Measurements from ENCODE around the gene PRKD3.
"Not testable (repeated sequence)": the region's sequence is repeated elsewhere in the genome, so short reads cannot be mapped to it uniquely, and the experiment has no call there.

PRKD3 gene

DNA sequence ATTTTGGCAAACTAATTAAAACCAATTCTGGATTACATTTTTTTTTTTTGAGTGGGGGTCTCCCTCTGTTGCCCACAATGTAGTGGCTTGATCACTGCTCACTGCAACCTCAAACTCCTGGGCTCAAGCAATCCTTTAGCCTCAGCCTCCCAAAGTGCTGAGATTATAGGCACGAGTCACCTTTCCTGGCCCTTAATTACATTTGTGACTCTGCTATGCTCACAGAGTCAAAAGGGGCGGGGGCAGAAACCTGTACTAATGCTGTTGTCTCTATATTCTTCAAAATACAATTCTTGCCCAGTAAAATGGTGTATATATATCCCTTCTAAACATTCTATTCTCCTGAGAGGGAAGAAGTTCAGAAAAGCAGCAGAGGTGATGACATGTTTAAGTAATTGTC lies 23.2 kb downstream of the PRKD3 start:
- Histone ChIP-seq H3K9ac (ENCODE audit: low read depth, low read length) (no peak overlapping the region), H3K4me1 (ENCODE audit: control insufficient read depth, insufficient read depth, low read length) (no peaks in the 10 kb centered on the region), H3K4me3 (ENCODE audit: low read depth, low read length) (no peak overlapping the region)

DNA sequence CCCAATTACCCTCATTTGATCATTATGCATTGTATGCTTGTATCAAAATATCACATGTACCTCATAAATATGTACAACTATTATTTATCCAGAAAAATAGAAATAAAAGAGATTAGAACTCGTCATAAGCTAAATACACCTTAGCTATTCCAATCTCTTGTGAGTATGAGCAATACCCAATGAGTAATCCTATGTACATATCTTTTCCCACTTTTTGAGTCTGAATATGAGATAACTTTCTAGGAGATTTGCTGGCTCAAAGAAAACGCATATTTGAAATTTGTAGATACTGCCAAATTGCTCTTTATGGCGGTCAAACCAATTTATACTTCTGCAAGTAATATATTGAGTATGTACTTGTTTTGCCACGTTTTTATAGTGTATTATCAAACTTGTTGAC lies 24.1 kb downstream of the PRKD3 start:
- Histone ChIP-seq H3K4me3 (ENCODE audit: low read depth, low read length) (no peak overlapping the region), H3K36me3 (ENCODE audit: control insufficient read depth, insufficient read depth, low read length) (no peaks in the 10 kb centered on the region), H3K27me3 (ENCODE audit: control insufficient read depth, insufficient read depth, low read length) (no peaks in the 10 kb centered on the region), H3K4me1 (ENCODE audit: control insufficient read depth, insufficient read depth, low read length) (no peaks in the 10 kb centered on the region), H3K9ac (ENCODE audit: low read depth, low read length) (no peak overlapping the region), H3K9me3 (ENCODE audit: control insufficient read depth, insufficient read depth, low read length) (no peaks in the 10 kb centered on the region)

More for the DNA sequence above, 23.2 kb downstream of the PRKD3 start:
- Histone ChIP-seq H3K36me3 (ENCODE audit: control insufficient read depth, insufficient read depth, low read length) (no peaks in the 10 kb centered on the region), H3K9me3 (ENCODE audit: control insufficient read depth, insufficient read depth, low read length) (no peaks in the 10 kb centered on the region), H3K27me3 (ENCODE audit: control insufficient read depth, insufficient read depth, low read length) (no peaks in the 10 kb centered on the region)

DNA sequence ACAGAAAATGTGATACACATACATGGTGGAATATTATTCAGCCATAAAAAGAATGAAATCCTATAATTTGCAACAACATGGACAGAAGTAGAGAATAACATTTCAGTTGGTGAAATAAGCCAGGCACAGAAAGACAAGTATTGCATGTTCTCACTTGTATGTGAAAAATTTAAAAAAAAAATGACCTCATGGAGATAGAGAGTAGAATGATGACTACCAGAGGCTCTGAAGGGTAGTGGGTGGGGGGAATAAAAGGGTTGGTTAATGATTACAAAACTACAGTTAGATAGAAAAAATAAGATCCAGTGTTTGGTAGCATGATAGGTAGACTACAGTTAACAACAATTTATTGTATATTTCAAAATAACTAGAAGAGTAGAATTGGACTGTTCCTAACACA lies 24.5 kb downstream of the PRKD3 start:
- H3K9me3 ChIP-seq (ENCODE audit: control insufficient read depth, insufficient read depth, low read length) = no peaks in the 10 kb centered on the region
- H3K27me3 ChIP-seq (ENCODE audit: control insufficient read depth, insufficient read depth, low read length) = no peaks in the 10 kb centered on the region
- H3K9ac ChIP-seq (ENCODE audit: low read depth, low read length) = no peak overlapping the region
- no peak overlapping the region for H3K4me3 ChIP-seq (ENCODE audit: low read depth, low read length)
- no peaks in the 10 kb centered on the region for H3K4me1 ChIP-seq (ENCODE audit: control insufficient read depth, insufficient read depth, low read length)
- no peaks in the 10 kb centered on the region for H3K36me3 ChIP-seq (ENCODE audit: control insufficient read depth, insufficient read depth, low read length)

DNA sequence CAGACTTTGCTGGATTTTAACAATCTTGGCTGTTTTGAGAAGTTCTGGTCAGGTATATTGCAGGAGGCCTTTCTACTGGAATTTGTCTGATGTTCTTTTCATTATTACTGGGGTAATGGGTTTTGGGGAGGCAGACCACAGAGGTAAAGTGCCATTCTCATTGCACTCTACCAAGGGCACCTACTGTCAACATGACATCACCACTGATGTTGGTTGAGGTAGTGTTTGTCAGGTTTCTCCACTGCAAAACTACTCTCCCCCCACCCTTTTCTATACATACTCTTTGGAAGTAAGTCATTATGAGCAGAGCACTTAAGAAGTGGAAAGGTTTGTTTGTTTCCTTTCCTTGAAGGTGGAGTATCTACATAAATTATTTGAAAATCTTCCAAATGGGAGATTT lies 27.0 kb downstream of the PRKD3 start:
- Histone ChIP-seq H3K9me3 (ENCODE audit: control insufficient read depth, insufficient read depth, low read length) (no peaks in the 10 kb centered on the region), H3K4me1 (ENCODE audit: control insufficient read depth, insufficient read depth, low read length) (no peaks in the 10 kb centered on the region)

DNA sequence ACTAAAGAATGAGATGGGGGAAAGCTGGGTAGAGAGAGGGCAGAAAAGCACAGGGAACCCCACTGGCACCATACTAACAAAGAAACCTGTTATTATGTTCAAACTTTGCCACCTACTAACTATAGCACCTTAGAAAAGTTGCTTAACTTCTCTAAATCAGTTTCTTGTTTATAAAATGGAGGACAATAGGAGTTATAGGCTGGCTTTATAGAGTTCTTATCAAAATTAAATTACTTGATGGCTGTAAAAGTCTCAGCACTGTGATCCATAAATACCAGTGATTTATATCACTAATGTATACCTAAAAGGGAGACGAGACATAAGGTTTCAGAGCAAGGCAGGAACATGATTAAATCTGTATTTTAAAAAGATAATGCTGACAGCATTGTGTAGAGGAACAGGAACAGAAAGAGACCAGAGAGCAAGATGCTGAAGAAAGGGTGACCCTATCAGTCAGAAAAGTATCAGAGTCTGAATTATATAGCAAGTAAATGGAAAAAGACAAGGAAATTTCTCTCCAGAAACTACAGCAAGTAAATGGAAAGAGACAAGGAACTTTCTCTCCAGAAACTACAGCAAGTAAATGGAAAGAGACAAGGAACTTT lies 29.1 kb downstream of the PRKD3 start:
- Histone ChIP-seq H3K4me1 (ENCODE audit: control insufficient read depth, insufficient read depth, low read length) (no peaks in the 10 kb centered on the region), H3K9ac (ENCODE audit: low read depth, low read length) (no peak overlapping the region), H3K36me3 (ENCODE audit: control insufficient read depth, insufficient read depth, low read length) (no peaks in the 10 kb centered on the region), H3K4me3 (ENCODE audit: low read depth, low read length) (no peak overlapping the region), H3K27me3 (ENCODE audit: control insufficient read depth, insufficient read depth, low read length) (no peaks in the 10 kb centered on the region), H3K9me3 (ENCODE audit: control insufficient read depth, insufficient read depth, low read length) (no peaks in the 10 kb centered on the region)

More for the DNA sequence above, 27.0 kb downstream of the PRKD3 start:
- Histone ChIP-seq H3K9ac (ENCODE audit: low read depth, low read length) (no peak overlapping the region), H3K4me3 (ENCODE audit: low read depth, low read length) (no peak overlapping the region), H3K27me3 (ENCODE audit: control insufficient read depth, insufficient read depth, low read length) (no peaks in the 10 kb centered on the region), H3K36me3 (ENCODE audit: control insufficient read depth, insufficient read depth, low read length) (no peaks in the 10 kb centered on the region)

DNA sequence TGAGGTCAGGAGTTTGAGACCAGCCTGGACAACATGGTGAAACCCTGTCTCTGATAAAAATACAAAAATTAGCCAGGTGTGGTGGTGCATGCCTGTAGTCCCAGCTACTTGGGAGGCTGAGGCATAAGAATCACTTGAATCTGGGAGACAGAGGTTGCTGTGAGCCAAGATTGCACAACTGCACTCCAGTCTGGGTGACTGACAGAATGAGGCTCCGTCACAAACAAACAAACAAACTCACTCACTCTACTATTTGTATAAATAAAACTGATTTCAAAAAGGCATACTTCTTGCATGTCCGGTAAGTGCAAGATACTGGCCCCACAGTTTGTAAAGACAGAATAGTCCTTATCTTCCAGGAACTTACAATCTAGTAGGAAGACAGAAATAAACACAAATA lies 29.8 kb downstream of the PRKD3 start:
- H3K36me3 ChIP-seq (ENCODE audit: control insufficient read depth, insufficient read depth, low read length) = not testable (repeated sequence)

DNA sequence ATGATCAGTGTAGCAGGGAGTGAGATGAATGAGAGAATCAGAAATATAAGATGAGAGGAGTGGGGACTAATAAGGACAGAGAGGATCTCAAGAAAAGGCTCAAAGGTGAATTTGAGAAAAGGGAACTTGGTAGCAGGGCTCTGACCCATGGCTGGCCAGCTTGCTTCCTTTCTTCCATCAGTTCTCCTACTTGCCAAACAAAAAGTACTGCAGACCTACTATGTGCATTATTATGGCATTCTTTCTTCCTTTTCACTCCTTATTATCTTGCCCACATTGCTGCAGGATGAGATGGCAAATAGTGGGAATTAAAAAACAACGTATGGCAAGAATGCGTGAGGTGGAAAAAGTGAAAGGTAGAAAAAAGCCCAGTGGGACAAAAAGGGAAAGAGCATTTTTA lies 33.0 kb downstream of the PRKD3 start:
- H3K4me1 ChIP-seq (ENCODE audit: control insufficient read depth, insufficient read depth, low read length) = no peaks in the 10 kb centered on the region
- H3K4me3 ChIP-seq (ENCODE audit: low read depth, low read length) = no peak overlapping the region

More for the DNA sequence above, 29.8 kb downstream of the PRKD3 start:
- H3K9ac ChIP-seq (ENCODE audit: low read depth, low read length); H3K27me3 ChIP-seq (ENCODE audit: control insufficient read depth, insufficient read depth, low read length); H3K4me1 ChIP-seq (ENCODE audit: control insufficient read depth, insufficient read depth, low read length); H3K9me3 ChIP-seq (ENCODE audit: control insufficient read depth, insufficient read depth, low read length); H3K4me3 ChIP-seq (ENCODE audit: low read depth, low read length): not testable (repeated sequence)

DNA sequence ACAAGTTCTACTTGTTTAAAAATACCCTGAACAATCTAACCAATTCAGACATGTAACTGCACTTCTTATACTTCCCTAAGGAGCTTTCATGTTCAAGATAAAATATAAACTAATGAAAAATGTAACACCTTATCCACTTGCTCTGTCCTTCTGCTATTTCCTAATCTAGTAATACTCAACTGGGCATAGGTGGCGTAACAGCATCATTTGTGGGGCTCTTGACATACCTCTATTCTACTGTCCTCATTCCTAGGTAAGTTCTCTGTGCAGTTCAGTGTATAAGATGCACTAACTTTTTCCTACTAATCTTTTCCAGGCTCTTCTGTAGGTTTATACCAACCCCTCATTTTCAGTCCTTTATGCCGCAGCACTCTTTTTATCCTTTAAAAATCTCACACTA lies 36.7 kb downstream of the PRKD3 start:
- H3K4me3 ChIP-seq (ENCODE audit: low read depth, low read length) = no peak overlapping the region
- no peaks in the 10 kb centered on the region for H3K27me3 ChIP-seq (ENCODE audit: control insufficient read depth, insufficient read depth, low read length)
- H3K9me3 ChIP-seq (ENCODE audit: control insufficient read depth, insufficient read depth, low read length) = no peaks in the 10 kb centered on the region
- H3K4me1 ChIP-seq (ENCODE audit: control insufficient read depth, insufficient read depth, low read length) = no peaks in the 10 kb centered on the region
- H3K36me3 ChIP-seq (ENCODE audit: control insufficient read depth, insufficient read depth, low read length) = no peaks in the 10 kb centered on the region
- no peak overlapping the region for H3K9ac ChIP-seq (ENCODE audit: low read depth, low read length)

More for the DNA sequence above, 33.0 kb downstream of the PRKD3 start:
- H3K9me3 ChIP-seq (ENCODE audit: control insufficient read depth, insufficient read depth, low read length) = no peaks in the 10 kb centered on the region
- no peak overlapping the region for H3K9ac ChIP-seq (ENCODE audit: low read depth, low read length)
- no peaks in the 10 kb centered on the region for H3K36me3 ChIP-seq (ENCODE audit: control insufficient read depth, insufficient read depth, low read length)
- no peaks in the 10 kb centered on the region for H3K27me3 ChIP-seq (ENCODE audit: control insufficient read depth, insufficient read depth, low read length)

DNA sequence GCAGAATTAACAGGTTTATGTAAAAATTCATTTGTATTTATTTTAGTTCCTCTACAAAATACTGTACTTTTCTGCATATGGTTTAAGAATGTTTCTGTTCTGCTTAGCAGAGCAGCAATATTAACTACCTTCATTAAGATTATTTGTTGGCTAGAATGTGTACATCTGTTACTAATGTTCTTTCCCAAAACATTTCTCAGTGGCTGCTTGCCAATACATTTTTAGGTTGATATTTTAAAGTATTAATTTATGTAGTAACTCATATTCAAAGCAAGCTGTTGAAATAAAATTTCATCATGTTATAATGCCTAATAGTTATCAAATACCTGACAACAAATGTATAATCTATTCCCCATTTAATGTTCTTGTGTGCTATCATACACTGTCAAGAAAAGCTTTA lies 40.3 kb downstream of the PRKD3 start:
- Histone ChIP-seq H3K4me1 (ENCODE audit: control insufficient read depth, insufficient read depth, low read length) (no peaks in the 10 kb centered on the region), H3K27me3 (ENCODE audit: control insufficient read depth, insufficient read depth, low read length) (no peaks in the 10 kb centered on the region), H3K4me3 (ENCODE audit: low read depth, low read length) (no peak overlapping the region), H3K36me3 (ENCODE audit: control insufficient read depth, insufficient read depth, low read length) (no peaks in the 10 kb centered on the region), H3K9me3 (ENCODE audit: control insufficient read depth, insufficient read depth, low read length) (no peaks in the 10 kb centered on the region), H3K9ac (ENCODE audit: low read depth, low read length) (no peak overlapping the region)

DNA sequence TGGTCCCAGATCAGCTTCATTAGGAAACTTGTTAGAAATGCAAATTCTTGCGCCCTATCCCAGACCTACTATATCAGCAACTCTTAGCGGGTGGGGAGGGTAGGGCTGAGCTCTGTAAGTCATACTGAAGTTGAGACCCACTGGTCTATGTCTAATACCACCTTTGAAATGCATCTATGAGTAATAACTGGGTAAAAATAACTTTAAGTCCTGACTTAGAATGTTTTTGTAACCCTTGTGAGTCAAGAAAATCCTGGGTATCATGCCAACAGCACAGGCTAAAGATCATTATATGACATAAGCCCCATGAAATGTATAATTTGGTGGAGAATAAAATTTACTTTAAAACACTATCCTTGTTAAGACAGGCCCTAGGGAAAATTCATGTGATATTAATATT lies 41.4 kb downstream of the PRKD3 start:
- Histone ChIP-seq H3K4me3 (ENCODE audit: low read depth, low read length) (no peak overlapping the region), H3K9me3 (ENCODE audit: control insufficient read depth, insufficient read depth, low read length) (no peaks in the 10 kb centered on the region), H3K9ac (ENCODE audit: low read depth, low read length) (no peak overlapping the region), H3K36me3 (ENCODE audit: control insufficient read depth, insufficient read depth, low read length) (no peaks in the 10 kb centered on the region), H3K27me3 (ENCODE audit: control insufficient read depth, insufficient read depth, low read length) (no peaks in the 10 kb centered on the region), H3K4me1 (ENCODE audit: control insufficient read depth, insufficient read depth, low read length) (no peaks in the 10 kb centered on the region)

DNA sequence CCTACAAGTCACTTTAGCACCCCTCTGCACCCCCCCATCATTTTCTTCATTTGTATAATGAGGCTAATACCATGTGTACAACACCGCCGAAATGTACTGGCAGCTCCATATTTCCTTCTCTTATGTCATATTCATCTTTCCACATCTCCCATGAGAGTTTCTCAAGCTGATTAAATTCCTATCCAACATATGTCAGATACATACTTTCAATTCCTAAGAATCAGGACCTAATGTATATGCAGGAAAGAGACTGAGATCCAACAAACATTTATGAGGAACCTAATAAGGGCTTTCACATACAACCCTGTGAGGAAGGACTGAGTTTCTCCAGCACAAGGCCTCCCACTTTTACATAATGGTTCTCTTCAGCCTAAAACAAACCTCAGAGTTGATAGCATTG lies 41.9 kb downstream of the PRKD3 start:
- Histone ChIP-seq H3K9me3 (ENCODE audit: control insufficient read depth, insufficient read depth, low read length) (no peaks in the 10 kb centered on the region), H3K36me3 (ENCODE audit: control insufficient read depth, insufficient read depth, low read length) (no peaks in the 10 kb centered on the region), H3K4me1 (ENCODE audit: control insufficient read depth, insufficient read depth, low read length) (no peaks in the 10 kb centered on the region), H3K4me3 (ENCODE audit: low read depth, low read length) (no peak overlapping the region), H3K27me3 (ENCODE audit: control insufficient read depth, insufficient read depth, low read length) (no peaks in the 10 kb centered on the region), H3K9ac (ENCODE audit: low read depth, low read length) (no peak overlapping the region)

DNA sequence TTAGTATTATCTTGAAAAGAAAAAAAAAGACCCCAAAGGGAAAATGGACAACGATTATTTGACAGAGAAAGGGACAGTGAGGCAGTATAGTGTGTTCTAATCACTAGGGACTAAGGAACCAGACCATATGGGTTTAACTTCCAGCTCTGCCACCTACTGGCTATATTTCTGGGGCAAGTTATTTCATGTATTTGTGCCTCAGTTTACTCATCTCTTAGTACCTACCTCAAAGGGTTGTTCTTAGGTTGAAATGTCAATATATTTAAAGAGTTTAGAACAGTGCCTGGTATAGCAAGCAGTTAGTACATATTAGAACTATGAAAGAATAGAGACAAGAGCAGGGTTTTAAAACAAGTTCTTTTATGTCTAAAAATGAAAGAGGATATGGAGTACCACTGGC lies 42.7 kb downstream of the PRKD3 start:
- Histone ChIP-seq H3K36me3 (ENCODE audit: control insufficient read depth, insufficient read depth, low read length) (no peaks in the 10 kb centered on the region), H3K9me3 (ENCODE audit: control insufficient read depth, insufficient read depth, low read length) (no peaks in the 10 kb centered on the region), H3K4me1 (ENCODE audit: control insufficient read depth, insufficient read depth, low read length) (no peaks in the 10 kb centered on the region), H3K9ac (ENCODE audit: low read depth, low read length) (no peak overlapping the region), H3K4me3 (ENCODE audit: low read depth, low read length) (no peak overlapping the region), H3K27me3 (ENCODE audit: control insufficient read depth, insufficient read depth, low read length) (no peaks in the 10 kb centered on the region)

All from iPS-15b (cell line).